ENCODE data around the gene FARP1.

FARP1 gene

DNA sequence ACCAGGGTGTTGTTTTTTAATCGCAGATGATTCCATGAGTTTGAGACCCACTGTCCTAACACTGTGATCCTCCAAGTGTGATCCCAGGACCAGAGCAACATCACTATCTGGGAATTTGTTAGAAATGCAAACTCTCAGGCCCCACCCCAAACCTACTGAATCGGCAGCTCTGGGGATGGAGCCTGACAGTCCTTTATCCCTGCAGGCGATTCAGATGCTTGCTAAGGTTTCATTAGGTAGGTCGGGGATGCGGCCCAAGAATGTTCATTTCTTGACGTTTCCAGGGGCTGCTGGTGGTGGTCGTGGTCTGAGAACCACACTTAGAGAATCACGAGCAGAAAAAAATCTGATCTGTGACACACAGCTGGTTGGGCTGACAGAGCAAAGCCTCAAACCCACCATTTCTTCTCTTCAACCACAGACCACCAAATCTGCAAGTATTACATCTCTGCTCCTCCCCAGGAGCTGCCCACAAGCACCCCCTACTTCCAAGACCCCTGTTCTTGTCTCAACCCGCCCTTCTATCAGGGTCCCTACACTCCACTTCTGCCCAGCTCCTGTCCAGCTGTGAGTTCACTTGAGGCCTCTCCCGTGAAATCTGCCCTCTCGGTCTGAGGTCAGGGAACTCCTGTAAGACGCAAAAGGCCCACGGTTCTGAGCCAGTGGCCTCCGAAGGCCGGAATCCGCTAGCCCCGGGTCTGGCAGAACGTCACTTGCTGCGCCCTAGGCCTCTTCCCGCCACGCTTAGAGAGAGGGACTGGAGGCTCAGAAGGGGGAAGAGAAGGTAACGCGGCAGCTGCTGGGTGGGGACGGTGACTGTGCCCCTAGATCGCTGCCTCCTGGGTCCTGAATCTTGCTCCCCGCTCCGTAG, 1.1 kb upstream of the FARP1 start:
- no peak for DNase-seq

DNA sequence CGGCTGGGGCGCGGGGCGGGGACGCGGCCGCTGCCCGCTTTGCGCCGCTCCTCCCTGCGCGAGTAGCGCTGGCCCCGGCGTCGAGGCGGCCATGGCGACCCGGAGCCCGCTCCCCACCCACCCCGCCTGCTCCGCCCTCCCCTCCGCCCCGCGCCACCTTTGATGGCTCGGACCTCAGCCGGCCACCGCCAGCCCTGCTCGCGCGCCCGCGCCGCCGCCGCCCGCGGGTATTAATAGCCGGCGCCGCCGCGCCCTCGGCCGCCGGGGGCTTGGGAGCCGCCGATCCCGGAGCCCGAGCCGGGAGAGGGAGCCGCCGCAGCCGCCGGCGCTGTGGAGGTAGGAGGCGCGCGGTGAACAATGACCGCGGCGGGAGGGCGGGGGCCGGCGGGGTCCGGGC, 261 bp downstream of the FARP1 start:
- DNase-seq: no peak

DNA sequence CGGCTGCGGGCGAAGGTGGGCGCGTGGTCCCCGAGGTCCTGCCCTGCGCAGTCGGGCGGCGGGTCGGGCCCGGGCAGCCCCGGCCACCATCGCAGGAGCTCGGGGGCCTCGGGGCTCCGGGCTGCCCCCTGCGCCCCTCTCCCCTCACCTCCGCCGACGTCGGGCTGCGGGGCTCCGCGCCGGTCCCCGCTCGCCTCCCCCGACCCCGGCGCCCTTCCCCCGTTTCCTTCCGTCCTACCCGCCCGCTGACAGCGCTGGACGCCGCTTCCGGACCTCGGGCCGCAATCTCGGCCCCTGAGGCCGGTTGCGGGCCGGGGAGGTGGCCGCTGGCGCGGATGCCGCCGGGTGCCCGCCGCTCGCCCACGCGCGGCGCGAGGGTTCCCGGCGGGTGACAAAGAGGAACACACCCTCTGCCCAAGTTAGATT, 720 bp downstream of the FARP1 start:
- DNase-seq: no peak

DNA sequence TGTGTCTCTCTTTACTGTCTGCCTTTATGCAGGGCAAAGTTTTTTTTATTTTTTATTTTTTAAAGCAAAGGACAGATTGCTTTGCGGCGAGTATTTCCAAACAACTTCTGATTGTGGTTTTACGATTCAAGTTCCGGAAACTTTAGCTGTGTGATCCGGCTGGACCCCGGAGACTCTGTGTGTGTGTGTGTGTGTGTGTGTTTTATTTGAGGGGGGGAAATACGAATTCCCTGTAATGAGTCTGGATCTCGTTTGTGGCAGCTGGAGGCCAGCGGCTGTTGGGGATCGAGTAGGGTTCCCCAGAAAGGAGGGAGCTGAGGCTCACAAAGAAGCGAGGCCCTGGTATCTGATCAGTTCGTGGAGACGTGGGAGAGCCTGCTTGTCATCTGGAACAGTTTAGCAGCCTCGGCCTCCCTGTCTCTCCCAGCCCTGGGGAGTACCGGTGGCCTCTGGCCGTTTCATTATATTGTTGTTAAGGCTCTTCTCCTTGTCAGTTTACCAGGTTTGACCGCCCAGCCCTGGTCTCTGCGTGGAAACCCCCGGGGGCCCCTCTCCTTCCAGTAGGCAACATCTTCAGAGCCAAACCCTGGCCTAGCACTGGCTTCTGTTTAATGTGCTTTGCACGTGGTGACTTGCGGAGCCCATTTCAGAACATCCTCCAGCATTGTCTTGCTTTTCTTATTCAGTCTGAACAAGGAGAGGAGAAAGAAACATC, 1.3 kb downstream of the FARP1 start:
- DNase-seq: no peak

DNA sequence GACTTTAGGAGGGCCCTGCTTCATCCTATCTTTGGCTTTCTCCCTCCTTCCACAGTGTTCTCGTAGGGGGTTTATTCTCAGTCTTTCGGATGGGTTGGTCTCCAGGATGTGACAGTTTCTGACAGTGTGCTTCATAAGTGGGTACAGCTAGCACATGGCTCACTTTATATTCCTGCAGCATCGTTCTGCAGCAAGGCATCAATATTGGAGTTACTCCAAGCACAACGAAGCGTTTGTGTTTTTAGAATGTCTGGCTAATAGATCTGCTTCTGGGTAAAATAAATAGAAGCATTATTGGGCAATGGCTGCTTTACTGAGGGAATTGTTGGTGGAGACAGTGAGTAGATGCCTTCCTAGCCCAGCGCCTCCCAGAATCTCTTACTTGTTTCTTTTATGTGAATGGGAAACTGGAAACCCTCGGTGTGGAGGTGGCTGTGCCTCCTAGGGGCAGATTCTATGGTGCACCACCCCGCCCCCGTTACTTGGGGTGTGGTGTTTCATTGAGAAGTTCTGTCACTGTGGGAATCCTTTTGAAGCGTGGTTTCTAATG, 2.0 kb downstream of the FARP1 start:
- DNase-seq: no peak

DNA sequence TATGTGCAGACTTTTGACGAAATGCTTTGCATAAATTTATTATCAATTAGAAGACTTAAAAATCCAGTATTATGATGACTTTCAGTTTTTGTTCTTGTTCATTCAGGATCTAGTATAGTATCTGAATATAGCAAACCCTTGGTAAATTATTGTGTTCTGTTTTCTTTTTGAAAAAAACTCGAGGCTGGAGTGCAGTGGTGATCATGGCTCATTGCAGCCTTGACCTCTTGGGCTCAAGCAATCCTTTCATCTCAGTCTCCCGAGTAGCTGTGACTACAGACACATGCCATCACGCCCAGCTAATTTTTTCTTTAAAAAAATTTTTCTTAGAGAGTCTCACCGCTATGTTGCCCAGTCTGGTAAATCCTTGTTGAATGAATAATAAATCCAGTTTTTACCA, 4.6 kb downstream of the FARP1 start:
- DNase-seq: no peak

DNA sequence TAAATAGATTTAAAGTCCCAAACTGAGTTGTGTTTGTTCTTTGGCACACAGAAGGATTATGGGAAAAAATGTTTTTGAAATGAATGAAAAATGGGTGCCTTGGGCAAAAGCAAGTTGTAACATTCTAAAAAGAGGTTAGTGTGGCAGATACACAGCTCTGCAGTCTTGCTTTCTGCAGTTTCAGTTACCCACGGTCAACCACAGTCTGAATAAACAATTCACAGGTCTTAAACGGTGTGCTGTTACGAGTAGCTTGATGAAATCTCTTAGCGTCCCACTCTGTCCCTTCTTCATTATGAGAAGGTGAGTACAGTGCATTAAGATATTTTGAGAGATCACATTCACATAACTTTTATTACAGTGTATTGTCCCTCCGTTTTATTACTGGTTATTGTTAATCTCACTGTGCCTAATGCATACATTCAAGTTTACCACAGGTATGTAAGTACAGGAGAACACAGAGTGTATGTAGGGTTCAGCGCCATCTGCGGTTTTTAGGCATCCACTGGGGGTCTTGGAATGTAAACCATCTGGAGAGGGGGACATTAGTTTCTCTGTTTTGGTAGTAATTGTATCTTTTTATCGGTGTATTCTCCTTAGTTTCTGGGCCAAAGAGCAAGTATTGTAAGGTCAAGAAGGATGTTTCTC, 8.1 kb downstream of the FARP1 start:
- DNase-seq: no peak

DNA sequence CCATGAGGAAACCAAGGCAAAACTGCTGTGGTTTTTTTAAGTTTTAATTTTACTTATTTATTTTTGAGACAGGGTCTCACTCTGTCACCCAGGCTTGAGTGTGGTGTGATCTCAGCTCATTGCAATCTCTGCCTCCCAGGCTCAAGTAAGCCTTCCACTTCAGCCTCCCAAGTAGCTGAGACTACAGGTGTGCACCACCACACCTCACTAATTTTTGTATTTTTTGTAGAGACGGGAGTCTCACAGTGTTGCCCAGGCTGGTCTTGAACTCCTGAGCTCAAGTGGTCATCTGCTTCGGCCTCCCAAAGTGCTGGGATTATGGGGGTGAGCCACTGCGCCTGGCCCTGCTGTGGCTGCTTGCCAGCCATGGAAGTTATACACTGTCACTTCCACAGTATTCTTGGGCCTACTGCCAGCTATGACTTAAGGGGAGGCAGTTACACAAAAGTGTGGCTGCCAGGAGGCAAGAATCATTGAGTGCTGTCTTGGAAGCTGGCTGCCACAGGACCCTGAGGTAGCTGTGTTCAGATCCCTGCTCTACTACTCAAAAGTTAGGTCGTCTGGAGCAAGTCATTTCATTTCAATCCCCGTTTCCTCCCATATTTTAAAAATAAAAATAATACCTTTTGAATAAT, 12.7 kb downstream of the FARP1 start:
- no peak for DNase-seq

DNA sequence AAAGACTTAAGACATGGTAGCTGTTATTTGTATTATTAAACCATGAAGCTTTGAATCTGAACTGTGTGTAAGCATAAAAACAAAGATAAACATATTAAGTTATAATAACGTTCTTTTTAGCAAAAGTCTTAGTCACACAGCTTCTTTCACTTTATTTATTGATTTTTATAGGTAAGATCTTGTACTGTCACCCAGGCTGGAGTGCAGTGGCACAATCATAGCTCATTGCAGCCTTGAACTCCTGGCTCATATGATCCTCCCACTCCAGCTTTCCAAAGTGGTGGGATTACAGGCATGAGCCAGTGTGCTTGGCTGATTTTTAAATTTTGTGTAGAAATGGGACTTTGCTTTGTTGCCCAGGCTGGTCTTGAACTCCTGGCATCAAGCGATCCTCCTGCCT, 13.4 kb downstream of the FARP1 start:
- no peak for DNase-seq

DNA sequence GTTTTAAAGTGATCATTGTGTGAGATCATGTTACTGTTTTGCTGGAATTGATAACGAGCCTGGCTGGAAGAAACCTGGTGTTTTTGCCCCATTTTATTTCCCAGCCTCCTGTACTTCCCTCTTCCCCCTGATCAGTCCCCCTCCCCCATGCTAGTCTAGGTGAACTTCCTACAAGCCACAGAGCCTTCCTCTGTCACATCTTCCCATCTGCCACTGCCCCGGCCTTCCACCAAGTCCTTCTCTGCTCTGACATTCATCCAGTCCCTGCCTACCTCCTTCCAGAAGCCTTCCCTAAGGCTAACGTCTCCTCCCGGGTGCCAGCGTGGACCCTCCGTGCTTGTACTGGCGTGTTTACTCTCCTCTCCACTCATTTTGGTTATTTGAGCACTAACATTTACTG, 14.3 kb downstream of the FARP1 start:
- no peak for DNase-seq

DNA sequence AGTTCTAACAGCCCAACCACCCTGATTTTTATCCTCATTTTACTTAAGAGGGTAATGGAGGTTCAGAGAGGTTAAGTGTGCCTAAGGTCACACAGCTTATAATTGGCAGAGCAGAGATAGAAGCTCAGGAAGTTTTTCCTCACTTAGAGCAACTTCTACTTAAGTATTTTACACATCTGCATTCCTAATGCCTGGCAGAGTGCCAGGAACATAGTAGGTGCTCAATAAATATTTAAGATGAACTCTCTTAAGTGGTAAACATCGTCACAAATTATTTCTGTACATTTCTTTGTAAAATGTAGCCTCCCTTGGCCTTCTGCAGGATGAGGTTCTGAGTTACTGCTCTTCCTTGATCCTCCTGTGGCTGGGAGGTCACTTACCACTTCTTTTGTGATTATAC, 14.7 kb downstream of the FARP1 start:
- no peak for DNase-seq

DNA sequence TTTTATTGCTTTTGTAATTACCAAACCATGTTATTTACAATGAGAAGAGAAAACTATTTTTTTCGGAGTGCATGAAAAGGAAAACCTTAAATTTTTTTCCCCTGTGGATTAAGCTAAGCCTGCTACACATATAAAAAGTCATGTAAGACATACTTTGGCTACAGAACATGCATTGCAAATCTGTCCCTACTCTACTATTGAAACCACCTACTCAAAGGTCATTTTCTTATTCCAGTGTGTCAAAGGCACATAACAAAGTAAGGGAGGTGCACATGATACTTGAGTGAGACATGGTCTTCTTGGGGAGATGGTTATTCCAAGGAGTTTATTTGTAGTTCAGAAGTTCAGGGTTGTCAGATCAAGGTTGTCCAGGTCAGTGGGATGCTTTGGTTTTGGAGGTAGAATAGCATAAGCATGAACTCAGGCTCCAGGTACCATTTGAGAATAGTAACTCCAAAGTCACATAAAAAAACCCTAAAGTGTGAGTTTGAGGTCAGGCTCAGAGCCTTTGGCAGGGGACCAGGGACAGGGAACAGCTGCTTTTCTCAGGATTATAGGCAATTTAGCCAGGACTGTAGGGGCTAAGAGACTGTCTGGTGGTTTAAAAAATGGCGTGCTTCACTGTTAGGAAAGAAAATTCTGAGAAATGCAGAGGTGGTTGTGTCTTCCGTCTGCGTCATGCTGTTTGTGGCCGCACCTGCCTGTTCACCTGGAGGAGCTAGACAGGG, 15.4 kb downstream of the FARP1 start:
- no peak for DNase-seq

DNA sequence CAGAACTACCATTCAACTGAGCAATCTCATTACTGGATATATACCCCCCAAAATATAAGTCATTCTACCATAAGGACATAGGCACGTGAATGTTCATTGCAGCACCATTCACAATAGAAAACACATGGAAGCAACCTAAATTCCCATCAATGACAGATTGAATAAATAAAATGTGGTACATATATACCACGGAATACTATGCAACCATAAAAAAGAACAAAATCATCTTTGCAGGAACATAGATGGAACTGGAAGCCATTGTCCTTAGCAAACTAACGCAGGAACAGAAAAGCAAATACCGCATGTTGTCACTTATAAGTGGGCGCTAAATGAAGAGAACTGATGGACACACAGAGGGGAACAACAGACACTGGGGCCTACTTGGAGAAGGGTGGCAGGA, 20.0 kb downstream of the FARP1 start:
- no peak for DNase-seq

DNA sequence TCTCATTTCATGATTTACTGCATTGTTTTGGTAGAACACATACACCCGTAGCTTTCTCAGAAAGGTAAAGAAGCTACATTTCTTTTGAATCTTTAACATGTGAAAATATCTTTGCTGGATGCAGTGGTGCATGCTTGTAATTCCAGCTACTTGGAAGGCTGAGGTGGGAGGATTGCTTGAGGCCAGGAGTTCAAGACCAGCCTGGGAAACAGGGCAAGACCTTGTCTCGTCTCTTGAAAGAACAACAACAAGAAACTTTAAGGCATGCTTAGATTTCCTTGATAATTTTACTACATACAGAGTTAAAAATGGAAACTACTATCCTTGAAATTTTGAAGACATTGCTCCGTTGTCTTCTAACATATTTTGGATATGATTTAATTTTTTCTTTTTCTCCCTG, 26.4 kb downstream of the FARP1 start:
- no peak for DNase-seq

DNA sequence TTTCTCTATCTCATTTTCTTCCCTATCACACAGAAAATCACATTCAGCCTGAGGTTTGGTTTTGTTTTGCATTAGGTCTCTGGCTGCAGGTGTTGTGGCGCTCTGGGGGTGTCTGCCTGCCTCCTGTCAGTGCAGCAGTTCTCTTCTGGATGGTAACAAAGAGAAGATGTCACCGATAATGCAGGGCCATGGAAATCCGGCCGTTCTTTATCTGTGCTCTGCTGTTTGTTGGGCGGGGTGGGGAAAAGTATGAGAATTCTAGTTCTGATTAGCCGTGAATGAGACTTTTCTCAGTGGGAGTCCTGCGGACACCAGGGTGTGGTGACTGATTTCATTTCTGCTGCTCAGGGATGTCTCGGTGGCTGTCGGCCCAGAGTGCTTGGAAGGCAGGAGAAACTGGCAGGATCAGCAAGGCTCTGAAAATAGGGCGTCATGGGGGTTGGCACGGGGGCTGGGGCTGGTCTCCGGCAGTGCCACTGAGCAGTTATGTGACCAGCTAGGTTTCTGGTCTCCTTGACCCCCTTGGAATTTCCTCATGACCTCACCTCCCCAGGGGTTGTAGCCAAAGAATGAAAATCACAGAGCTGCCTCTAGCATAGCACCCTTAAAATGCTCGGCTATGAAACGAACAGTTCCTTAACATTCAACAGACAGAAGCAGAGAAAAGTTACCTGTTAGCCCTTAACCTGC, 29.2 kb downstream of the FARP1 start:
- DNase-seq: no peak

DNA sequence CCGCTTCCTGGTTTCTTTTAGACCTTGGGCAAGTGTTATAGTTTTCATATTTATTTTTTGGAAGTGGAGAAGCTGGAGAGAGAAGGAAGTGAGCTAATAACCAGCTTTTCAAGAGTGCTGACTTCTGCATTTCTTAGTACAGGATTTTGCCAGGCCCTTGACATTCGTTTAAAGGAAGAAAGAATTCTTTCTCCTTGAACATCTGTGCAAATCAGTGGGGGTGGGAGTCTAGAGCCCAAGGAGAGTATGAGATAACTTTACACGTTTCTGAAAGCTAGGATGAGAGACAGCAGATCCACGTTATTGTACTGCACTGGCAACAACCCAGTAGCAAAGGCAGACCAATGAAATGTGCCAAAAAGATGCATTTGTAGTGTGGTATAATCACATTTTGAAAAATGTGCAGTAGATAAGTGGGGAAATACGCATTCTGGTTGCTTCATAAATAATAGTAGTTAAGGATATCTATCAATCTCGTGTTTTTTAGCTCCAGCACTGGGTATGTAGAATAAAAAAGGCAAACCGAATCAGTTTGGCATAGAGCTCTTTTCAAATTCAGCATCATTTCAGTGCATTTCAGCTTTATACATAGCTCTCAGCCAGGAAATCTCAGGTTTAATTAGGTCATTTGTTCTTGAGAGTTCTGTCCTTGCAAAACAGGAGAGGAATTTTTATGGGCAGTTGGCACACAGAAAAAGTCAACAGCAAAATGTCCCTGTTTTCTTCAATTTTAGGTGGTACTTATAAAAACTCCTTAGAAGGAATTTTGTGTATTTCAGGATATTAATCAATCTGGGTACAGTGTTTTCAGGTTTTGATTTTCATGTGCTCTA, 29.9 kb downstream of the FARP1 start:
- DNase-seq: no peak

DNA sequence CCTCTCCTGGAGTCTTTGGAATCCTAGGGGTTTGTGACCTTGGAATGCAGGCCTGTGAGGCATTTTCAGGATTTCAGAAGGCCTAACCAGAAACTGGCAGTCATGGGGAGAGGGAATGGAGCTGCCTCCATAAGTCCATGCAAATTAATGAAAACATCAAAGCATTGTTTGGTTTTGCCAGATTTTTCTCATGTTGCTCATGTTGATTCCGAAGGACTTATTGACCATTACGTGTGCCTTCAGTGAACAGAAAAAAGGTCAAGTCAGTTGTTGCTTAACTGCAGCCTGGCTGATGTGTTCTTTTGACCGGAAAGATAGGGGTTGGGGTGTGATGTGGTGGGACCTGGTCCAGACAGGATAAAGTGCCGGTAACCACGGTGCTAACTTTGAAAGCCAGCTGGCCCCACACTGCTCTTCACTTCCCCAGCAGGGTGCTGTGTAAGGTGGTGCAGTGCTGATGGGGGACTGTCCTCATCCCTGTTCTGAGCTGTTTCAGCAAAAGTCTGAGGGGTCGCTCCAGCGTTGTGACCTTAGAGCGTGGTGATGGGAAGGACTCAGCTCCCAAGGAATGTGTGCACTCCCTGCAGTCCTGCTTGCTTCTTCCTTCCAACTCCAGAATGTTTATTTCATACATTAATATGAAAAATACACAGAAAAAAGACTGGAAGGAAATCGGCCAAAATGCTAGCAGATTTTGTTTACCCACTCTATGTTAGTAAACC, 30.7 kb downstream of the FARP1 start:
- no peak for DNase-seq

DNA sequence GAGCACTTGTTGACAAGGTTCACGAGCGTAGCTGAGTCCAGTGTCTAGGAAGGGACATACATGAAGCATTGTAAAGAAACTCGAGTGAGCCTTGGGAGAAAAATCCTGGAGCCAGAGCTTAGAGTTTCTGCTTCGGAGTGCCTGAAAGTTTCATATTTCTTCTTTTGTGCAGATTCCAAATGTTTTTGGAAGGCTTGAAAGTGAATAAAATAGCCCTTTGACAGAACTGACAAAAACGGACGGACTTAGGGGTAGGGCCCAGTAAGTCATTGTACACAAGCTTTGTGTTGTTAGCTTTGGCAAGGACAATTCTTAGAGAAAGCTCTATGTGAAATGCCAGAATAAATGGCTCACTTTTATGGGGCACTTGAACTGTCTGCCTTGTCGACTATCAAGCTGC, 31.4 kb downstream of the FARP1 start:
- DNase-seq: no peak

DNA sequence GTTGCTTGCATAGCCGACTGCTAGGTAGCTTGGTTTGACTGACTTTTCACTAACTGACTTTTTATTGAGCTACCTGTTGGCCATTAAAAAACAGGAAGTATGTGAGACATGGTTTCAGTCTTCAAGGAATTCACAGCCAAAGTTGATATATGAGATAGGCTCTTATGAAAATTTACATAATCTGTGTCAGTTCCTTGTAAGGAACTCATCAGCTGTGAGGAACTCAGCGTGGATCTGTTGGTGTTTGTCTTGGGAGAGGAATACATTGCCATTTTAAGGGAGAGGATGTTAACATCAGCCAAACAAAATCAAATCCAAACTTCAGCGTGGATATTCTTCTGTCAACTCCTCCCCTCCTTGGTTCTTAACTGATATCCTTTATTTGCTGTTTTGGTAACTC, 32.1 kb downstream of the FARP1 start:
- no peak for DNase-seq

DNA sequence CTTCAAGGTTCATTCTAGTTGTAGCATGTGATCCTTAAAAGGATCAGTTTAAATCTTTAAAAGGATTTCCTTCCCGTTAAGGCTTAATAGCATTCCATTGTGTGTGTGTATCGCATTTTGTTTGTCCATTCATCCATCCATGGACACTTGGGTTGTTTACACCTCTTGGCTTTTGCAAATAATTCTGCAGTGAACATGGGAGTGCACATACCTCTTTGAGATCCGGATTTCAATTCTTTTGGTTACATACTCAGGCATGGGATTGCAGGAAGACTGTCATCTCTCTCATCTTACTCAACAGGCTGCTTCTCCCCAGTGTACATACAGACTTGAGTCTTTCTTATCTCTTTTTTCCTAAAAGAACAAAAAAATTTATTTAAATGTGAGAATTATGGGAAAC, 32.9 kb downstream of the FARP1 start:
- no peak for DNase-seq

Data from T-helper 1 cell (primary cell).